ENCODE data around the gene PCBP3.
A peak's percentile ranks its signal among the peaks of the same experiment; 100 is the strongest.

Gene PCBP3

GRCh38 chr21:45867671-45868081 is 224.2 kb downstream of the PCBP3 start:
- no peak for DNase-seq

- DNase-seq = no peak
These were observed 224.6 kb downstream of the PCBP3 start for GRCh38 chr21:45868086-45868485.

- DNase-seq = no peak
These were observed 225.0 kb downstream of the PCBP3 start for GRCh38 chr21:45868488-45868887.

GRCh38 chr21:45869121-45870007 is 225.8 kb downstream of the PCBP3 start:
- no peak for DNase-seq

- no peak for DNase-seq
These were observed 226.9 kb downstream of the PCBP3 start for GRCh38 chr21:45870421-45870820.

GRCh38 chr21:45870851-45871615 is 227.5 kb downstream of the PCBP3 start:
- no peak for DNase-seq

GRCh38 chr21:45871616-45872236 is 228.2 kb downstream of the PCBP3 start:
- DNase-seq = no peak

GRCh38 chr21:45872471-45872870 is 228.9 kb downstream of the PCBP3 start:
- DNase-seq = no peak

- DNase-seq = no peak
These were observed 229.4 kb downstream of the PCBP3 start for GRCh38 chr21:45872902-45873301.

- no peak for DNase-seq
These were observed 229.9 kb downstream of the PCBP3 start for GRCh38 chr21:45873418-45873817.

GRCh38 chr21:45873866-45874265 is 230.3 kb downstream of the PCBP3 start:
- DNase-seq = no peak

- DNase-seq = no peak
These were observed 231.3 kb downstream of the PCBP3 start for GRCh38 chr21:45874716-45875415.

- DNase-seq = no peak
These were observed 231.9 kb downstream of the PCBP3 start for GRCh38 chr21:45875416-45875760.

GRCh38 chr21:45875881-45876280 is 232.4 kb downstream of the PCBP3 start:
- no peak for DNase-seq

- DNase-seq = peak; percentile 5
These were observed 233.1 kb downstream of the PCBP3 start for GRCh38 chr21:45876381-45877170.

GRCh38 chr21:45877171-45877438 is 233.6 kb downstream of the PCBP3 start:
- no peak for DNase-seq

GRCh38 chr21:45877821-45878469 is 234.4 kb downstream of the PCBP3 start:
- no peak for DNase-seq

- peak; percentile 69 for DNase-seq
These were observed 236.9 kb downstream of the PCBP3 start for GRCh38 chr21:45880097-45881068.

- no peak for DNase-seq
These were observed 239.1 kb downstream of the PCBP3 start for GRCh38 chr21:45882645-45883044.

GRCh38 chr21:45883090-45883489 is 239.6 kb downstream of the PCBP3 start:
- DNase-seq = no peak

GRCh38 chr21:45885597-45885929 is 242.0 kb downstream of the PCBP3 start:
- no peak for DNase-seq

Measured in activated naive CD4-positive, alpha-beta T cell treated with anti-CD3 and anti-CD28 coated beads, Interleukin-2, amount 50 U/mL, for 16 hours (primary cell).